Subcutaneous adipose tissue (tissue), 4 donors: ENCODE results near the gene MEGF11. TPM values are rescaled to one million over a fixed set of nuclear protein-coding genes. Genes with fewer than 3 reads are reported as not detected.

Experiments used
- total RNA-seq, 4 donors: library from RNA; depleted of rRNA; stranded (reverse); fragments of >200 nt; gene quantifications; one replicate each; pipeline ENCODE4 v1.1.0, GENCODE V29; 2016
- TF ChIP-seq, protein P1 (sequence below): fragments of 450-650 bp; IDR thresholded peaks from one replicate; pipeline ENCODE4 v1.5.1; 2016; ENCODE audit warnings: low read depth, mild to moderate bottlenecking, control low read depth, antibody characterized with exemption, moderate library complexity

Gene MEGF11
- total RNA-seq, 4 donors from 2014 or later = not detected

DNA sequence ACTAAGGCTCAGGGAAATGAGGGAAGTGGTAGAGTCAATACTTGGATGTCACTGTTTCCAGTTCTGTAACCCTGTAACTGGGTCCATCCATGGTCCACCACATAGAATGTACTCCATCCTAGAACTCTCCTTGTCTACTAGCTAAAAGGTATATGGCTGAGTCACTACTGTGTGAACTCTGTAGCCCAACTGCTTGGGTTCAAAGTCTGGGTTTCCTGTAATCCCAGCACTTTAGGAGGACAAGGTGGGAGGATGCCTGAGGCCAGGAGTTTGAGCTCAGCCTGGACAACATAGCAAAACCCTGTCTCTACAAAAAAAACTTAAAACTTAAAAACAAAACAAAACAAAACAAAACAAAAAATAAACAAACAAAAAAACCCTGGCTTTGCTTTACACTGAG is 34.5 kb upstream of the MEGF11 start:
- TF ChIP-seq, protein P1, sequence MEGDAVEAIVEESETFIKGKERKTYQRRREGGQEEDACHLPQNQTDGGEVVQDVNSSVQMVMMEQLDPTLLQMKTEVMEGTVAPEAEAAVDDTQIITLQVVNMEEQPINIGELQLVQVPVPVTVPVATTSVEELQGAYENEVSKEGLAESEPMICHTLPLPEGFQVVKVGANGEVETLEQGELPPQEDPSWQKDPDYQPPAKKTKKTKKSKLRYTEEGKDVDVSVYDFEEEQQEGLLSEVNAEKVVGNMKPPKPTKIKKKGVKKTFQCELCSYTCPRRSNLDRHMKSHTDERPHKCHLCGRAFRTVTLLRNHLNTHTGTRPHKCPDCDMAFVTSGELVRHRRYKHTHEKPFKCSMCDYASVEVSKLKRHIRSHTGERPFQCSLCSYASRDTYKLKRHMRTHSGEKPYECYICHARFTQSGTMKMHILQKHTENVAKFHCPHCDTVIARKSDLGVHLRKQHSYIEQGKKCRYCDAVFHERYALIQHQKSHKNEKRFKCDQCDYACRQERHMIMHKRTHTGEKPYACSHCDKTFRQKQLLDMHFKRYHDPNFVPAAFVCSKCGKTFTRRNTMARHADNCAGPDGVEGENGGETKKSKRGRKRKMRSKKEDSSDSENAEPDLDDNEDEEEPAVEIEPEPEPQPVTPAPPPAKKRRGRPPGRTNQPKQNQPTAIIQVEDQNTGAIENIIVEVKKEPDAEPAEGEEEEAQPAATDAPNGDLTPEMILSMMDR = no peak

DNA sequence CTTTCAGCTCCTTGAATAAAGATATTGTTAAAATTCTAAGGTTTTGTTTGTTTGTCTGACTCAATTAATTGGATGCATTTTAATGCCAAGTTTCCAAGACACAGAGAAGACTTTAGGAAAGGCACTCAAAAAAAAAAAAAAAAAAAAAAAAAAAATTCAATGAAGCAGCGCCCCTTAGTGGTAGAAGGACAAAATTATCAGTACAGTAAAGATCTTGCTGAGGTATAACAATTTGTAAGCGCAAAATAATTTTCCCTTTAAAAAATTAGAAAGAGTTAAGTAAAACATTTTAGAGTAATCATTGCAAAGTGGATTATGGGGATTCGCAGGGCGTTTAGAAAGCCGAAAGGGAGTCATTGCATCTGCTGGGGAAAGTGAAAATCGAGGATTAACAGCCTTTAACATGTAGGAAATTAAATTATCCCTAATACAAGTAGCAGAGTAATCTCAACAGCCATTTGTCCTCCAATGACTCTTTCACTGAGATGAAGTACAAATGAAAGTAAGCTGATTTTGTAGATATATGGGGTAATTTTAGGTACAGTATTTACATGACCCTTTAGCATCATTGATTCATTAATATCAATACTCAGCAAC is 34.0 kb upstream of the MEGF11 start:
- TF ChIP-seq, protein P1 = no peak

DNA sequence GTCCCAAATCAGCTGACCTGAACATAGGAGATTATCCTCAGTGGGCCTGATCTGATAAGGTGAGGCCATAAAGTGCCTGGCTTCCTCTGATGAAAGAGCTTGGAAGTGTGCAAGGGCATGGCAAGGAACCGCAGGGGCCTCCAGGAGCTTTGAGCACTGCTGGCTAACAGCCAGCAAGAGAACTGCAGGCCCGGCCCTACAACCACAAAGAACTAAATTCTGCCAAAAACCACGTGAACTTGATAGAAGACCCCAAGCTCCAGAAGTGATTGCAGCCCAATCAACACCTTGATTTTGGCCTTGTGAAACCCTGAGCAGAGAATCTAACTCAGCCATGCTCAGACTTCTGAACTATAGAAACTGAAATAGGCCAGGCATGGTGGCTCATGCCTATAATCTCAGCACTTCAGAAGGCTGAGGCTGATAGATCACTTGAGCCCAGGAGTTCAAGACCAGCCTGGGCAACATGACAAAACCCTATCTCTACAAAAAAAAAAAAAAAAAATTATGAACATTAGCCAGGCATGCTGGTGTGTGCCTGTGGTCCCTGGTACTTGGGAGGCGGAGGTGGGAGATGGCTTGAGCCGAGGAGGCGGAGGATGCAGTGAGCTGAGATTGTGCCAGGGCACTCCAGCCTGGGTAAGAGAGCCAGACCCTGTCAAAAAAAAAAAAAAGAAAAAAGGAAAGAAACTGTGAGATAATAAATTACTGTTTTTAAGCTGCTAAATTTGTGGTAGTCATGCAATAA is 32.2 kb upstream of the MEGF11 start:
- TF ChIP-seq, protein P1 = no peak

DNA sequence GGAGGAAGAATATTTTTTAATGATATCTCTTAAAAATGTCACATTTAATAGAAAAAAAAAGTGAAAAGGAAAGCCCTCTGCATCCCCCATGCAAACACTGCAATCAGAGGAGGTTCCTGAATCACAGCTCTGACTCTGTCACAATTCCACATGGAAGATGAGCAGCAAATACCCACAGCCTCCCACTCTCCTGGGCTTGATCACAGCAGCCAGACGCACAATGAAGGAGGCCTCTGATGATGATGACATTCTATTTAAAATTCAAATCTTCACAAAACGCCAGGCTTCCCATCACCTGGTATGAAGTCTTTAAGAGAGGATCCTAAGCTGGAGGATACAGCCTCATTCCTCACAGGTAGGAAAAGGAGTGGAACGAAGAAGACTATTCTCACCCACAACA is 30.7 kb upstream of the MEGF11 start:
- TF ChIP-seq, protein P1 = no peak

DNA sequence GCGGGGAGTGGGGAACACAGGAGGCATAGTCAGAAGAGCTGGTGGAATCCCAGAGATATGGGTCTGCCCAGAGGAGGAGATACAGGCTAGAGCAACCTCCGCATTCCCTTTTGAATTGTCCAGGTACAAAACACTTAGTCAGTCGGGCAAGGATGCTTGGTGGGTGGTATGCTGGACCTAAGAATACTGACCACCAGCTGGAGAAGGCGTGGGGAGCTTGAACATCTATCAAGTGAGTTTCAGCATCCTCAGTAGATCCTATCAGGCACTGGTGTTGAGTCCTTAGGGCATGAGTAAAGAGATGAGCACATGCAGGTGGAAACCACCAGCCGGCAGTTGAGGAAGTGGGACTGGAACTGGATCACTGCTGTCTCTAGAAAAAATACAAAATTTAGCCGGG is 25.1 kb upstream of the MEGF11 start:
- TF ChIP-seq, protein P1 = no peak

DNA sequence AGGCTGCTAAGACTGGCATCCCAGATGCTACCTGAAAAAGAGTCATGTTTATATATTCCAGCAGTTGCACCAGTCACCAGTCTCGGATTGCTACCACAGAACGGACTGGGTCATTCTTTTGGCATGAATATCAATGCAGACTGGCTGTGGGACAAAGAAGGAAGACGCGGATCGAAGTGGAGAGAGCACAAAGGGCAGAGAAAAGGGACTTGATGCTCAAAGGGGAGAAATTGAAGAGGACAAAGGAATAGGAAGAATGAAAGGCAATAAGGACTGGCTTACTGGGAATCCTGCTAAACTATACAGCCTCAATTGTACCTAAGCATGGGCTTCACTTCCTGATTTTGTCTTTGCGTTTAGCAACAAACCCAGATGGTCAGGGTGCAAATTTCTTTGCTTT is 24.5 kb upstream of the MEGF11 start:
- TF ChIP-seq, protein P1 = no peak

DNA sequence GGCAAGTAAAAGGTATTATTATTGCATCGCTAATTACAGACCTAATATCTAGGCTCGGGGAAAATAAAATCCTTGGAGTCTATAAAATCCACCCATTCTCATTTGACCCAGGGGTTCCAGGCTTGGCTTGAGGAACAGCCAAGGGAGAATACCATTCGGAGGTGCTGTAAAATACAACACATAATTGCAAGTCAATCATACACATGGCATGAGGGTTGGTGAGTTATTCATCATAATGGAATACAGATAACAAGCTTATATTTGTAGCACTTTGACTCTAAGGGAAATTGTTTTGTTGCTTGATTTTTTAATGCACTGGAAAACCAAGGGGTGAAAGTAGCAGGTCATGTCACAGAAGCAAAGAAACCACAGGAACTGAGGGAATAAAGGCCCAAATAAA is 23.0 kb upstream of the MEGF11 start:
- TF ChIP-seq, protein P1 = no peak
